A549 (cell line): ENCODE measurements around the gene SPOP. TPM values are rescaled to one million over a fixed set of nuclear protein-coding genes. Genes with fewer than 3 reads are reported as not detected.

Experiments
- ATAC-seq, 2 experiments: fragments of 200-7000 bp in 1 of 2; fragments of >200 bp in 1 of 2; cut with Nextera tagmentation in 1 of 2; cut with Tn5 transposase in 1 of 2; 3 replicates each; pipeline versions ENCODE4 v1.8.0 to v1.9.1; 2018 to 2020; ENCODE audit warnings: mild to moderate bottlenecking in 1 of 2, moderate library complexity in 1 of 2
- CTCF ChIA-PET: fragments of 300-600 bp; sonication (Branson Sonifier 250); formaldehyde crosslinking; extraction: SDS; loops from one replicate; lab custom pipeline; 2021; ENCODE audit warnings: antibody characterized with exemption, inconsistent platforms; lab: Yijun Ruan, JAX
- POLR2A ChIA-PET: fragments of 350-600 bp; formaldehyde crosslinking; extraction: SDS; loops from one replicate; lab custom pipeline; 2021; ENCODE audit warnings: antibody characterized with exemption, inconsistent platforms; lab: Yijun Ruan, JAX
- DNase-seq, 2 experiments: peaks; one replicate each; pipeline versions ENCODE4 v3.0.0 to v3.0.0-alpha.2; 2011 to 2016; ENCODE audit warnings: low read depth in 1 of 2, low spot score in 1 of 2
- FAIRE-seq: peaks from 2 replicates; lab custom pipeline; 2011; peaks lifted over from hg19 to GRCh38; lab: Jason Lieb, UNC
- H3K27ac ChIP-seq, 2 experiments: fragments of >200 bp; sonication (Bioruptor Twin); formaldehyde crosslinking; 3 replicates each; pipeline ENCODE4 v1.5.1; 2016 to 2017
- H3K4me1 ChIP-seq: fragments of >200 bp; sonication (Bioruptor Twin); formaldehyde crosslinking; 3 replicates; pipeline ENCODE4 v1.6.1; 2016
- H3K4me2 ChIP-seq: fragments of >200 bp; sonication (Bioruptor Twin); formaldehyde crosslinking; 3 replicates; pipeline ENCODE4 v1.6.1; 2016
- H3K4me3 ChIP-seq: fragments of >200 bp; sonication (Bioruptor Twin); formaldehyde crosslinking; 3 replicates; pipeline ENCODE4 v1.5.1; 2016
- H3K9me3 ChIP-seq: fragments of >200 bp; sonication (Bioruptor Twin); formaldehyde crosslinking; 3 replicates; pipeline ENCODE4 v1.6.1; 2016
- BHLHE40 ChIP-seq: IDR thresholded peaks from 2 replicates; pipeline ENCODE4 v1.6.1; 2012; ENCODE audit warnings: low read depth, low read length, inconsistent platforms
- CBX2 ChIP-seq: fragments of 200-600 bp; sonication (generic); IDR thresholded peaks from 2 replicates; pipeline ENCODE4 v1.6.1; 2016; ENCODE audit warnings: low read depth, mild to moderate bottlenecking, borderline replicate concordance
- CBX8 ChIP-seq: fragments of 200-600 bp; sonication (generic); IDR thresholded peaks from 2 replicates; pipeline ENCODE4 v1.6.1; 2016
- HDAC2 ChIP-seq: fragments of 200-600 bp; sonication (generic); IDR thresholded peaks from 2 replicates; pipeline ENCODE4 v1.6.1; 2016
- HOXB5 ChIP-seq: fragments of 250-450 bp; sonication (Bioruptor Pico); IDR thresholded peaks from 2 replicates; pipeline ENCODE4 v1.5.0; 2020; ENCODE audit warnings: mild to moderate bottlenecking, moderate library complexity
- KDM5A ChIP-seq: fragments of 200-600 bp; sonication (generic); IDR thresholded peaks from 2 replicates; pipeline ENCODE4 v1.6.1; 2016; ENCODE audit warnings: antibody characterized with exemption, mild to moderate bottlenecking
- MAZ ChIP-seq: fragments of 150-350 bp; IDR thresholded peaks from 2 replicates; pipeline ENCODE4 v1.6.1; 2014; ENCODE audit warnings: antibody characterized with exemption, low read depth, low read length, borderline replicate concordance
- NR3C1 ChIP-seq: fragments of >200 bp; sonication (Bioruptor Twin); formaldehyde crosslinking; IDR thresholded peaks from 3 replicates; pipeline ENCODE4 v1.6.1; 2017
- RAD21 ChIP-seq, 2 experiments: fragments of >200 bp in 1 of 2; sonication (Bioruptor Twin) in 1 of 2; formaldehyde crosslinking in 1 of 2; IDR thresholded peaks in 1 of 2; conservative IDR thresholded peaks in 1 of 2; 2 replicates in 1 of 2; 3 replicates in 1 of 2; pipeline ENCODE4 v1.6.1; 2012 to 2018; ENCODE audit warnings: inconsistent platforms in 1 of 2
- RARB ChIP-seq: fragments of 250-450 bp; sonication (Bioruptor Pico); IDR thresholded peaks from 2 replicates; pipeline ENCODE4 v1.8.0; 2021; ENCODE audit warnings: mild to moderate bottlenecking, moderate library complexity
- RNF2 ChIP-seq: fragments of 200-600 bp; sonication (generic); IDR thresholded peaks from 2 replicates; pipeline ENCODE4 v1.6.1; 2016; ENCODE audit warnings: low read depth, mild to moderate bottlenecking, antibody characterized with exemption, moderate library complexity, borderline replicate concordance
- ZC3H11A ChIP-seq: fragments of 450-650 bp; IDR thresholded peaks from 2 replicates; pipeline ENCODE4 v1.6.1; 2014; ENCODE audit warnings: antibody characterized with exemption, mild to moderate bottlenecking
- WGBS: methylation state at CpG from one replicate; pipeline ENCODE4 v1.1.6; 2017; ENCODE audit errors: missing lambda C conversion rate; 5-methylcytosine and 5-hydroxymethylcytosine counted together
- polyA plus RNA-seq, 4 experiments: library from polyadenylated mRNA; depleted of rRNA in 3 of 4; stranded (reverse); fragments of >200 nt; fragmentation: RNase III in 1 of 4; extraction: RNeasy Plus Mini Kit Qiagen cat#74134 plus additional on column Dnase treatment in 1 of 4; gene quantifications; 2 replicates in 3 of 4; 3 replicates in 1 of 4; pipeline ENCODE4 v1.2.3, GENCODE V29; 2011 to 2017
- TF ChIP-seq, protein P1 (sequence below): fragments of 200-600 bp; sonication (generic); IDR thresholded peaks from 2 replicates; pipeline ENCODE4 v1.6.1; 2016; ENCODE audit warnings: antibody characterized with exemption, mild to moderate bottlenecking, moderate library complexity
- TF ChIP-seq, protein P2 (sequence below): fragments of 450-650 bp; IDR thresholded peaks from 2 replicates; pipeline ENCODE4 v1.6.1; 2014; ENCODE audit warnings: antibody characterized with exemption
- TF ChIP-seq, protein P3 (sequence below): fragments of 250-450 bp; sonication (Bioruptor Pico); IDR thresholded peaks from 2 replicates; pipeline ENCODE4 v1.5.0; 2020; ENCODE audit warnings: low read depth, mild to moderate bottlenecking, moderate library complexity

Gene SPOP
- polyA plus RNA-seq, 2 of the 4 experiments (the other 2 are of a cell fraction) = 49.5 to 57.2 TPM

DNA sequence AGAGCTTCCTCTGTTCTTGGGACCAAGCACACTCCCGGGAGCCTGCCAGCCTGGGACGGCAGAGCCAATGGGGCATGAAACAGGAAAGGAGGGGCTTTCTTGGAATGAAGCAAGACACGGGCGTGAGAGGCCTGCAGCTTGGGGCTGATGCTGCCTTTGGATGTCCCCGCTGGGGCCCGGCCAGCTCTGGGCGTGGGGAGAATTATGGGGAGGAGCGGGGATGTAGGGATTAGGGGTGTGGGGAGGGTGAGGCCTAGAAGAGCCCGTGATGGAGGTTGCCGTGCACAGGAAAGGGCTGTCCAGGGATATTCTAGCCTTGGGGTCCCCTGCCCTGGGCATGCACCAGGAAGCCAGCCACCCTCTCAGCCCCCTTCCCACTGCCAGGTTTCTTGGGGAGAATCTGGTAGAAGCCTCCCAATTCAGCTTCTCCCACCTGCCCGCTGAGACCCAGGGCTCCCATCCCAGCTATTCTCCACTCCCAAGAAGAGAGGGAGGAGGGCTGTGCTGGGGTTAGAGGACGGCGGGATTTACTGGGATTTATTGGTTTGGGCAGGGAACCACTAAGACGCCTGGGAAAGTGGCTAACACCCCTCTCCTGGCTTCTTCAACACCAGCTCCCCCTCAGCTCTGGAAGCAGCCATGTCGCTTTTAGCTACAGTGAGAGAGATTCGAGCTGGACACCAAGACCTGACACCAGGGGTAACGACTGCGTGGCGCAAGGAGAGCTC, 122.2 kb downstream of the SPOP start (continued):
- TF ChIP-seq, protein P1, sequence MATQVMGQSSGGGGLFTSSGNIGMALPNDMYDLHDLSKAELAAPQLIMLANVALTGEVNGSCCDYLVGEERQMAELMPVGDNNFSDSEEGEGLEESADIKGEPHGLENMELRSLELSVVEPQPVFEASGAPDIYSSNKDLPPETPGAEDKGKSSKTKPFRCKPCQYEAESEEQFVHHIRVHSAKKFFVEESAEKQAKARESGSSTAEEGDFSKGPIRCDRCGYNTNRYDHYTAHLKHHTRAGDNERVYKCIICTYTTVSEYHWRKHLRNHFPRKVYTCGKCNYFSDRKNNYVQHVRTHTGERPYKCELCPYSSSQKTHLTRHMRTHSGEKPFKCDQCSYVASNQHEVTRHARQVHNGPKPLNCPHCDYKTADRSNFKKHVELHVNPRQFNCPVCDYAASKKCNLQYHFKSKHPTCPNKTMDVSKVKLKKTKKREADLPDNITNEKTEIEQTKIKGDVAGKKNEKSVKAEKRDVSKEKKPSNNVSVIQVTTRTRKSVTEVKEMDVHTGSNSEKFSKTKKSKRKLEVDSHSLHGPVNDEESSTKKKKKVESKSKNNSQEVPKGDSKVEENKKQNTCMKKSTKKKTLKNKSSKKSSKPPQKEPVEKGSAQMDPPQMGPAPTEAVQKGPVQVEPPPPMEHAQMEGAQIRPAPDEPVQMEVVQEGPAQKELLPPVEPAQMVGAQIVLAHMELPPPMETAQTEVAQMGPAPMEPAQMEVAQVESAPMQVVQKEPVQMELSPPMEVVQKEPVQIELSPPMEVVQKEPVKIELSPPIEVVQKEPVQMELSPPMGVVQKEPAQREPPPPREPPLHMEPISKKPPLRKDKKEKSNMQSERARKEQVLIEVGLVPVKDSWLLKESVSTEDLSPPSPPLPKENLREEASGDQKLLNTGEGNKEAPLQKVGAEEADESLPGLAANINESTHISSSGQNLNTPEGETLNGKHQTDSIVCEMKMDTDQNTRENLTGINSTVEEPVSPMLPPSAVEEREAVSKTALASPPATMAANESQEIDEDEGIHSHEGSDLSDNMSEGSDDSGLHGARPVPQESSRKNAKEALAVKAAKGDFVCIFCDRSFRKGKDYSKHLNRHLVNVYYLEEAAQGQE = no peak
- TF ChIP-seq, all 56 proteins: peak for 0

DNA sequence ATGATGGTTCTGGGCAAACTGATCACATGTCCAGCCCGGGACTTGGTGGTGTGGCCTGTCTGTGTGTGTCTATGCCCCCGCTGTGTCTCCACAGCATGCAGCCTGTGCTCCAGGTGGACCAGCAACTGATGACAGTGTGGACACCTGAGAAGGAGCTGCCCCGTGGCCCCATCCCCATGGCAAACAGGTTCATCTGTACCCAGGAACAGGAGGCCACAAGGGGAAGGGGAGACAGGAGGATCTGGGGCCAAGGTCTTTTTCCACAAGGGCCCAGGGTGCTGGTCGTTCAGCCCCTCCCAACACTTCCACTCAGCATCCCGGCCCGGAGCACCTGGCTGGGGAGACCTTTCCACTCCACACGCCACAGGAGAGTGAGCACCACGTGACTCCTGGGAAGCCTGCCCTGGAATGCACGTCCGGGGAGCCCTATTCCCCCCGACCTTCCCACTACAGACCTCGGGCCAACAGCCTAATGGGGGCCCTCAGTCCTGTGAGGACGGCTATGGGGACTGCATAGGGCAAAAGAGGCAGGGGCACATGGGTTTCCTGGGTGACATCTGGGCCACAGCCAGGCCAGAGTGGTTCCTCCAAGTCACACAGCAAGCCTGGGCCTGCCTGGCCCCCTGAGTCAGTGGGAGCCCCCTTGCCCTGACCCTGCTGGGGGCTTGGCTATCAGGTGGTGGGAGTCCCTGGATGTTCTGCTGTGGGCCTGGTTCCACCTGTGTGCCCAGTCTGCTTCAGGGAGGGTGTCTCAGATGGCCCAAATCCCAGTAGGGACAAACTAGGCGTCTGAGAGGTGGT, 123.0 kb downstream of the SPOP start:
- no peak for ATAC-seq
- CTCF ChIA-PET = interaction anchor here (0.8 to 40.8 kb wide), 31 partner anchors 15 to 443 kb away, joined by 3 to 2008 read pairs (median 29); partner anchors contain the start of genes NGFR, NXPH3, PHB1 and SLC35B1
- Histone ChIP-seq H3K4me1 (0 out of 3 replicates have a peak, but pooled peaks cover 3% of the 10 kb centered on the region), H3K27ac (no peak overlapping the region), H3K9me3 (no peaks in the 10 kb centered on the region), H3K4me2 (no peak overlapping the region), H3K4me3 (no peak overlapping the region)
- POLR2A ChIA-PET = no interaction called here
- 73% methylated on average over 14 of the region's 14 CpGs for WGBS
- DNase-seq = no peak
- FAIRE-seq = no peak
- TF ChIP-seq CBX8 = no peak

DNA sequence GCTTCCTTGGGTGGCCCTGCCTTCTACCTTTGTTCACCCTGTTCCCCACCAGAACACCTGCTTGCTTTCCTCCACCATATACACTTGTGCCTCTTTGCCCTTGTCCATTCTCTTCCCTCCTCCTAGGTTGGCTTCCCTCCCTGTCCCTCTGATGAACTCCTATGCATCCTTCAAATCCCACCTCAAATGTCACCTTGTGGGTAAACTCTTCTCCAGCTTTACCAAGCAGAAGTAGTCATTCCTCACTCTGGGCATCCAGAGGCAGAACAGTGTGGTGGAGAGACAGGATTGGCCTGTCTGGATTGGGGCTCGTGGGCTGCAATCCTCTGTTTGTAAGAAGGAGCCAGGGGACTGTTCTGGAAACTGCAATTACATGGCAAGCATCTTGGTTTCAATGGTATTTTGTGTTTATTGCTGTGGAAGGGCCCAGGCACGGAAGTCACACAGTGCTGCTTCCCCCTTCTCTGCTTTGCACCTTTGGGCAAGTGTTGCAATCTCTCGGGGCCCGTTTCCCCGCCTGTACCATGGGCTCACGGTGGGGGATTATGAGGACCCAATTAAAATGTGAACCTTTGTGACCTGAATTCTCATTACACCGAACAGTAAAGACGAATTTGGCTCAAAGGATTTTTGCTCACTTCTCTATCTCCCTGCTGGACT, 124.1 kb downstream of the SPOP start:
- WGBS = 77% methylated on average over 8 of the region's 8 CpGs
- FAIRE-seq (no peak), ATAC-seq (no peak), DNase-seq (no peak)
- 0 out of 3 replicates have a peak, but pooled peaks cover 3% of the 10 kb centered on the region for H3K4me1 ChIP-seq
- no peak overlapping the region for H3K4me2 ChIP-seq
- no peak overlapping the region for H3K27ac ChIP-seq
- TF ChIP-seq BHLHE40 (no peak), ZC3H11A (no peak), HDAC2 (no peak), NR3C1 (no peak), CBX8 (no peak), HOXB5 (no peak), RNF2 (no peak)
- POLR2A ChIA-PET = no interaction called here
- H3K4me3 ChIP-seq = no peak overlapping the region
- CTCF ChIA-PET = interaction anchor here (0.9 to 40.8 kb wide), 10 partner anchors 14 to 238 kb away, joined by 3 to 2008 read pairs (median 80); partner anchors contain the start of genes NXPH3 and SLC35B1
- no peaks in the 10 kb centered on the region for H3K9me3 ChIP-seq

DNA sequence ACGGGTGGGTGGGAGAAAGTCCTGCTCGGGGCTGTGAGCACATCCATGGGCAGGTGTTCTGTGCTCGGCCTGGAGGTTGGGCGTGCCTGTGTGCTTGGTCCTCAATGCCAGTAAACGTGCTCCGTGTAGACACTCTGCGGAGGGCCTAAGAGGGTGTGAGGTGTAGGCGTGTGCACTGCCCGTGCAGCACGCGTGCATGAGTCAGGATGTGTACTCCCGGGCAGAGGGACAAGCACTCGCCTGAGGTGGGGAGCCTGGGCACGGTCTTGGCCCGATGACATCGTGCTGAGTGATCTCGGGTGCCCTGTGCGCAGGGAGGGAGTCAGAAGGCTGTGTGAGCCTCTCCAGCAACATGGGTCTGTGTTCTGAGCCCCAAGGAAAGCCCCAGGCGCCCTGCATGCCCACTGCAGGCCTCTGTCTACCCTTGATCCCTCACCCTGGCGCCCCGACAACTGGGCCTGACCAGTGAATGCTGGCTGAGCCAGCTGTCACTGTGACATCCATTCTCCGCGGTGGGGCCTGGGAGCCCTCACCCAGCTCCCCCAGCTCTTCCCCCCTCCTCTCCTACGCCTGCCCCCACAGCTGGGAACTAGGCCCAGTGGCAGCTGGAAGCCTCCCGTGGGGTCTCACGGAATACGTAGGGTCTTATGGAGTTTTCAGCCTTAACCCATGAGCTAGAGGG, 125.7 kb downstream of the SPOP start:
- Histone ChIP-seq H3K27ac (no peak overlapping the region), H3K4me1 (0 out of 3 replicates have a peak, but pooled peaks cover 3% of the 10 kb centered on the region), H3K9me3 (no peaks in the 10 kb centered on the region), H3K4me2 (no peak overlapping the region), H3K4me3 (no peak overlapping the region)
- POLR2A ChIA-PET = no interaction called here
- no peak for FAIRE-seq
- CTCF ChIA-PET = interaction anchor here (0.7 to 40.8 kb wide), 13 partner anchors 18 to 240 kb away, joined by 3 to 2008 read pairs (median 6); partner anchors contain the start of genes NXPH3, PHB1 and SLC35B1
- DNase-seq = no peak
- 75% methylated on average over 25 of the region's 27 CpGs for WGBS
- no peak for ATAC-seq
- TF ChIP-seq KDM5A = no peak
- TF ChIP-seq RAD21 (conservative IDR thresholded peaks at IDR 0.05 in 1 of 2, IDR thresholded peaks at IDR 0.05 in 1 of 2) = no peak
- no peak for TF ChIP-seq MAZ
- TF ChIP-seq, protein P1 = no peak
- TF ChIP-seq CBX2 = no peak
- TF ChIP-seq, protein P2, sequence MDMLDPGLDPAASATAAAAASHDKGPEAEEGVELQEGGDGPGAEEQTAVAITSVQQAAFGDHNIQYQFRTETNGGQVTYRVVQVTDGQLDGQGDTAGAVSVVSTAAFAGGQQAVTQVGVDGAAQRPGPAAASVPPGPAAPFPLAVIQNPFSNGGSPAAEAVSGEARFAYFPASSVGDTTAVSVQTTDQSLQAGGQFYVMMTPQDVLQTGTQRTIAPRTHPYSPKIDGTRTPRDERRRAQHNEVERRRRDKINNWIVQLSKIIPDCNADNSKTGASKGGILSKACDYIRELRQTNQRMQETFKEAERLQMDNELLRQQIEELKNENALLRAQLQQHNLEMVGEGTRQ = no peak
- no peak for TF ChIP-seq RARB
- TF ChIP-seq, protein P3, sequence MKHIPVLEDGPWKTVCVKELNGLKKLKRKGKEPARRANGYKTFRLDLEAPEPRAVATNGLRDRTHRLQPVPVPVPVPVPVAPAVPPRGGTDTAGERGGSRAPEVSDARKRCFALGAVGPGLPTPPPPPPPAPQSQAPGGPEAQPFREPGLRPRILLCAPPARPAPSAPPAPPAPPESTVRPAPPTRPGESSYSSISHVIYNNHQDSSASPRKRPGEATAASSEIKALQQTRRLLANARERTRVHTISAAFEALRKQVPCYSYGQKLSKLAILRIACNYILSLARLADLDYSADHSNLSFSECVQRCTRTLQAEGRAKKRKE (CRISPR knock-in tag) = no peak
- TF ChIP-seq NR3C1 = no peak
